Activated CD4-positive, CD25-positive, alpha-beta regulatory T cell treated with anti-CD3 and anti-CD28 coated beads, Interleukin-2, amount 50 U/mL, for 24 hours (primary cell): ENCODE measurements around the gene SNX33.
"Not testable (repeated sequence)": the region's sequence is repeated elsewhere in the genome, so short reads cannot be mapped to it uniquely, and the experiment has no call there.

Experiments
- ATAC-seq, 2 donors: fragments of 150-1000 bp; cut with Tn5 transposase; one replicate each; pipeline ENCODE4 v1.10.0; 2021; ENCODE audit warnings: mild to moderate bottlenecking in 1 of 2, moderate library complexity in 1 of 2

Gene SNX33

GRCh38 chr15:75663931-75664421 is 16.3 kb downstream of the SNX33 start:
- no peak for ATAC-seq

DNA sequence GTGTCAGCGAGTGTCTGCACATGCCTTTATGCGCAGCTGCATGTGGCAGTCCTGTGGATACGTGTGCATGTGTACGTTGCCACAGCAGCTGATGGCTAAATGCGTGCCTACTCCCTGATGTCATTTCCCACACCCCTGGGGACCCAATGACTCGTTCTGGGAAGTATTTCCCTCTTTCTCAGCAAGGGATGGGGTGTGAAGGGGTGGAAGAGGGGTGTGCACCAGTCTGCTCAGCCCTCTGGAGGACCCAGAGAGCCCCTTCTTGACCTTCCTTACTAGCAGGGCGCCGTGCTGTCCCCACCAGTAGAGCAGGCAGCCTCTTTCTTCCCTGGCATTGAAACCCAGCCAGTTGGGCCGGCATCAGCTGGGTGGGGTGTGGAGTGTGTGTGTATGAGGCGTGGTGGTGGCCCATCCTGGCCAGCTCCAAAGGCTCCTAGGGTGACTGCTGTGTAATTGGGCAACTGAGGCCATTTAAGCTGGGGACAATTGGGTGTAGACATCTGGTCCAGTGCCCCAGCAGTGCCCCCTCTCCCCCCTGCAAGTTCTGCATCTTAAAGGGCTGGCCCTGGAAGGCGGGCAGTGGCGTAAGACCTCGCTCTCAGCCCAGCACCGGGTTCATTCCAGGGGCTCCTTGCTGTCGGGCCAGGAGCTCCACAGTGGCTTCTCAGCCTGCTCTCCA is 19.2 kb downstream of the SNX33 start:
- no peak for ATAC-seq

GRCh38 chr15:75669191-75669878 is 21.6 kb downstream of the SNX33 start:
- ATAC-seq, result peak; percentile 15 to 20

- no peak for ATAC-seq
Measured at GRCh38 chr15:75669879-75670212, 22.1 kb downstream of the SNX33 start.

GRCh38 chr15:75671730-75672602 is 24.3 kb downstream of the SNX33 start:
- no peak for ATAC-seq

DNA sequence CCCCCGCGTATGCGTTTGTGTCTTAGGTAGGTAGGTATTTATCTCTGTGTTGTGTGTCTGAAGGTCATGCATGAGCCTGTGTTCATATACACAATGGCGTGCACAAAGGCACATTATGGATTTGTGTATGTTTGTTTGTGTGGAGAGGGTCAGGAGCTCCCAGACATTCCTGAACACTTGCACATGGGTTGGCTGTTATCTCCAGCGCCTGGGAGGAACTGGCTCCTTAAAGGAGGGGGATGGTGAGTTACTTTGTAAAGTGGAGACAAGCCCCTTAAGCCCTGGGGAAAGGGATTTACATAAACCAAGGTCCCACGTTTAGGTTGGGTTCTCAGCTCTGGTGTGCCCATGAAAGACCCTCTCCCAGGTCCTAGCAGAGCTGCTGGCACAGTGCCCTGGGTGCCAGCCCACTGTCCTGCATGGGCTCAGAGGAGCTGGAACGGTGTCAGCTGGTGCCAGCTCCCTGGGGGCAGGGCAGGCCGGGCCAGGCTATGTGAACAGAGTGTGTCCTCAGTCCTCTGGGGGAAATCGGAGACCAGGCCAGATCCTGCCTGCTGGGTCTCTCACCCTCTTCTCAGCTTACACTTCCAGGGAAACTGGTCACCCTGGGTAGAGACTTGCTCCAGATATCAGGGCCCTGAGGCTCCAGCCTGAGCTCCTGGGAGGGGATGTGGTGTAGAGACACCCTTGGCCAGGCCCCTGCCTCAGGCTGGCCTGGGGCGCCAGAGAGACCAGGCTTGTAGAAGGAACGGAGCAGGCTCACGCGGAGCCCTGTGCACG is 25.1 kb downstream of the SNX33 start:
- ATAC-seq, result no peak

DNA sequence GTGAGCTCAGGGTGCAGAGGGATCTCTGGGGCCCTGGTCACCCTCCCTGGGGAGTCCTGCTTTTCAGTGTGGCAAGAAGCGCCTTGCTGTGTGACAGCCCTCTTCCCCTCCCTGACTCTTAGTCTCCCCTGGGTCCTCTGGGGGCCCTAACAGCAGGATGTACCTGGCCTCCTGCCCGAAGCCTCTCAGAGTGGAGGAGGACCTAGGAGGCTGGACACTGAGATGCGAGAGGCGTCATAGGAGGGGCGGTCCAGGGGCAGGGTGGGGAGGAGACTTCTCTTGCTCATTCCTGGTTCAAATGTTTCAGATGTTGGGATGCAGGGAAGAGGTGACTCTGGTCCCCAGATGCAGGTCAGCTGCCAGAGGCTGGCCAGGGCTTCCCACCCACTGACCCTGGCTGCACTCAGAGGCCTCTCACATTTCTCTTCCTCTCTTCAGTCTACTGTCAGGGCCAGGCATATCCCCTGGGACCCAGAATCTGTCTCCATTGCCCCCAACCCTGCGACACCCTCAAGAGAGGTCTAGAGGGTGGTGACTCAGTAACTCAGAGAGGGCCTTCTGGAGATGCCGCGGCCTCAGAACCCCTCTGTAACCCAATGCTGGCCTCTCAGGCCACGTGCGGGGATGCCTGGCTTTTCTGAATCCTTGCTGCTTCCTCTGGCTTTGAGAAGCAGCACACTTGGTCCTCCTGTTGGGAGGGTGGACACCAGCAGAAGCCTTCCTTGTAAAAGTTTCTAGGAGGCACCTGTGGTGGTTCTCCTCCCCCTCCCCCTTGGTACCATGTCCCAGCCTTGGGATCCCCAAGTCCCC is 25.9 kb downstream of the SNX33 start:
- no peak for ATAC-seq

DNA sequence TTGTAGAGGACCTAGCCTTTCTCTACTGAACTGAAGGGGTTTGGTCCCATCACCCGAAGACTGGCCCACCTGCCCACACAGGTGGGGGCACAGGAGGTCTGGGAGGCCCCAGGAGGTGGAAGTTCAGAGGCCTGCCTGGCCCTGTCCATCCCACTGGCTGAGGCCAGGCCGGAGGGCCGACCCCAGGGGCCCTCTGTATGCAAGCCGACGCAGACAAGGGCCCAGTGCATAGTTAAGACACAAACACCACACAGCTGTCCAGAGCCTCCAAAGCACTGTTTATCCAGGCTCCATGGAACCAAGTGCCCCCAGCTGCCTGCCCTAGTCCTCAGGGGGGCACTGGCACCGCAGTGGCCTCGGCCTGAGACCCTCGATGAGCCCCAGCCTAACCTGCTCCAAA is 26.7 kb downstream of the SNX33 start:
- ATAC-seq, result no peak

GRCh38 chr15:75675579-75676404 is 28.1 kb downstream of the SNX33 start:
- ATAC-seq, result no peak

- no peak for ATAC-seq
Measured at GRCh38 chr15:75676688-75677464, 29.2 kb downstream of the SNX33 start.

DNA sequence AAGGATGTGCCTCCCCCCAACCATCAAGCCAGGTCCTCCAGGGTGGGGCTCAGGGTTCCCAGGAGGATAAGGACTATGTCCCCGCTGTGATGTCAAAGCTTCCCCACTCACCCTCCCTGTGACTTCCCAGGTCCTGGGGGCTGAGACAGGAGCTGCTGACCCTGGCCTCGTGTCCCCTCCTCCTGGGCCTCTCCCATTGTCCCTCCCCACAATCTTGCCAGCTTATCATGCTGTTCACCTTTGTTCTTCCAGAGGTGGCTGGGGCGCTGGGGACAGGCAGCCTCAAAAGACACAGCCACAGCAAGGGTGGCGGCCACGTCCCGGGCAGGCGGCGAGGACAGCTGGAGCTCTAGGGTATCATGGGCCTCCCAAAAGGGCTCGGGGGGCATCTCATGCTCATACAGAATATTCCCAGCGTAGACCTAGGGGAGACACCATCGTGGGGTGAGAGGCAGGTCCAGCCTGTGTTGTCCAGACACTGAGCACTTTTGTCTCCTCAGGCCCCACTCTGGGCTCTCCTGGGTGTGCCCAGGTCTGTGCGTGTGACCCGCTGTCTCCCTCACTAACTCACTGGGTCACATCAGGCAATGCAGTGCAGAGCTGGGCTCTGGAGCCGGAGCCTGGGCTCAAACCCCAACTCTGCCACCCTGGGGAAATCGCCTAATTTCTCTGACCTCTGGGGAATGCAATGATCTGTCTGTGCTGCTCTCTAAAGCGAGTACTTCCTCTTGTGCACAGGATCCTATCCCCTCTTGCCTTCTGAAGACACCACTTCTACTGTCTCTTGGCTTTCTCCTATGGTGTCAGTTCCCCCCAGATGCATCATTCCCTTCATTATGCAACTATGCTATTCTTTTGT is 30.0 kb downstream of the SNX33 start:
- ATAC-seq, result no peak

GRCh38 chr15:75678324-75678690 is 30.6 kb downstream of the SNX33 start:
- ATAC-seq, result not testable (repeated sequence)

- no peak for ATAC-seq
Measured at GRCh38 chr15:75680007-75680789, 32.5 kb downstream of the SNX33 start.

- no peak for ATAC-seq
Measured at GRCh38 chr15:75682181-75683135, 34.7 kb downstream of the SNX33 start.

DNA sequence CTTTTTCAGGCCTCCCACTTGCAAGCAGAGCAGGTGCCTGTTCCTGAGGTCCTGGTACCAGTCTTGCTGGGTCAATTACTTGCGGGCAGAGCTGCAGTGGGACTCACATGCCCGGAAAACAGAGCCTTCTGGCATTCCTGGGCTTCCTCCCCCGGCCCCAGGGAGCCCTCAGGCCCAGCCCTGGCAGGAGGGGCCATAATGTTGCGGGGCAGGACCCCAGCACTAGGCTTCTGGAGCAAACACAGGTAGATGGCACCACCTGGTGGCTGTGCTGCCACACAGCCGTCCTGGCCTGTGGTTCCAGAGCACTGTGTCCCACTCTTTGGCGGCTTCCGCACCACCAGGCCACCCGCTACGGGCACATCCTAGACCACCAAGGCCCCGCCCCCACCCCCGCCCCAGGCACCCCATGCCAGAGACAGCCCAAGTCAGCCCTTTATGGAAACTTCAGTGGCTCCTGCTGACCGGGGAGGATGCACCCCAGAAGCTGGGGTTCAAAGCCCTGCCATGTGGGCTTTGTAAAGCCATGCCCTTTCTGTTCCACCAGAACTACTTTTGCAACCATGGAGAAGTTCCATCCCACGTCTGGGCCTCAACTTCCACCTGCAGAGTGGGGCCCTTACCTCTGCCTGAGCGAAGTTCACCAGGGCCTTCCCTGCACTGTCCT is 36.1 kb downstream of the SNX33 start:
- ATAC-seq, result peak; percentile 80 to 85

GRCh38 chr15:75684648-75685047 is 36.9 kb downstream of the SNX33 start:
- no peak for ATAC-seq
